Thymus (tissue), 11 donors: Measurements from ENCODE around the gene KCNK16. TPM values are rescaled to one million over a fixed set of nuclear protein-coding genes. Genes with fewer than 3 reads are reported as not detected.
A peak's percentile ranks its signal among the peaks of the same experiment; 100 is the strongest.

Experiments
- DNase-seq, 9 donors: peaks; one replicate each; pipeline ENCODE4 v3.0.0-alpha.2; 2013; ENCODE audit warnings: low spot score in 9 of 9, low read depth in 6 of 9, missing footprints in 1 of 9
- H3K27ac ChIP-seq, 2 donors: one replicate each; pipeline ENCODE4 v1.5.1; 2013; ENCODE audit warnings: control low read depth in 1 of 2, low read depth in 1 of 2, low read length in 1 of 2, mild to moderate bottlenecking in 1 of 2, moderate library complexity in 1 of 2
- H3K27me3 ChIP-seq, 2 donors: one replicate each; pipeline ENCODE4 v1.5.1; 2013; ENCODE audit warnings: low read length in 1 of 2; ENCODE audit not compliant: control insufficient read depth in 2 of 2, insufficient read depth in 1 of 2
- H3K36me3 ChIP-seq, 2 donors: one replicate each; pipeline ENCODE4 v1.5.1; 2013; ENCODE audit warnings: low read length in 1 of 2, mild to moderate bottlenecking in 1 of 2, moderate library complexity in 1 of 2; ENCODE audit not compliant: control insufficient read depth in 2 of 2, insufficient read depth in 2 of 2
- H3K4me1 ChIP-seq, 2 donors: one replicate each; pipeline ENCODE4 v1.5.1; 2013; ENCODE audit warnings: low read length in 2 of 2; ENCODE audit not compliant: control insufficient read depth in 2 of 2, insufficient read depth in 2 of 2
- H3K4me3 ChIP-seq, 2 donors: one replicate each; pipeline ENCODE4 v1.5.1; 2013; ENCODE audit warnings: low read length in 2 of 2, control low read depth in 1 of 2, mild to moderate bottlenecking in 1 of 2
- H3K9me3 ChIP-seq, 2 donors: one replicate each; pipeline ENCODE4 v1.5.1; 2013; ENCODE audit warnings: low read length in 1 of 2, mild to moderate bottlenecking in 1 of 2; ENCODE audit not compliant: control insufficient read depth in 2 of 2, insufficient read depth in 1 of 2
- WGBS: extraction: QIAGEN DNeasy Blood & Tissue Kit; methylation state at CpG from one replicate; pipeline ENCODE4 v1.1.7; 2013; 5-methylcytosine and 5-hydroxymethylcytosine counted together
- polyA plus RNA-seq: library from polyadenylated mRNA; stranded (reverse); fragments of 200-250 nt; gene quantifications from one replicate; pipeline ENCODE4 v1.2.3, GENCODE V29; 2013
- total RNA-seq: library from RNA; stranded (reverse); fragments of 120-200 nt; gene quantifications from one replicate; pipeline ENCODE4 v1.2.4, GENCODE V29; 2013
- donor health status: healthy.

Gene KCNK16
- total and polyA plus RNA-seq, 2 donors = 0.07 TPM; not detected in 1

DNA sequence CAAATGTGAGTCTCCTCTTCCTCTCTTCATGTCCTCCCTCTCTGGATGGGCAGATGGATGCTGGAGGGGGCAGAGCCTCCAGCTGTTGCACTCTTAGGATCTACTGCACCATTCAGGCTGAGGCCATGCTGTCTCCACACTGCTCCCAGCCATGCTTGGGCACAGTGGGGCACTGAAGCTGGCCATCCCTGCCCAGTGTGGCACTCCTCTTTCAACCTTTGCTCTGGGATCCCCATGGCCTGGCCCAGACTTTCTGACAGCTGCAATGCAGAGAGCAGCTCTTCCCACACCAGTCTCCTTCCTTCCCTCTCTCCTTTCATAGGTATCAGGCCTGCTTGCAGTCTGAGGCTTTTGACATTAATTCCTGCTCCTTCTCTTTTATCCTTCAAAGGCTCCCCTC lies 17.6 kb downstream of the KCNK16 start:
- Histone ChIP-seq H3K27me3 (no peaks in the 10 kb centered on the region), H3K4me3 (no peak overlapping the region), H3K27ac (no peak overlapping the region), H3K9me3 (no peaks in the 10 kb centered on the region), H3K4me1 (peaks cover 6 to 7% of the 10 kb centered on the region in 2 donors), H3K36me3 (no peaks in the 10 kb centered on the region)
- no peak for DNase-seq

DNA sequence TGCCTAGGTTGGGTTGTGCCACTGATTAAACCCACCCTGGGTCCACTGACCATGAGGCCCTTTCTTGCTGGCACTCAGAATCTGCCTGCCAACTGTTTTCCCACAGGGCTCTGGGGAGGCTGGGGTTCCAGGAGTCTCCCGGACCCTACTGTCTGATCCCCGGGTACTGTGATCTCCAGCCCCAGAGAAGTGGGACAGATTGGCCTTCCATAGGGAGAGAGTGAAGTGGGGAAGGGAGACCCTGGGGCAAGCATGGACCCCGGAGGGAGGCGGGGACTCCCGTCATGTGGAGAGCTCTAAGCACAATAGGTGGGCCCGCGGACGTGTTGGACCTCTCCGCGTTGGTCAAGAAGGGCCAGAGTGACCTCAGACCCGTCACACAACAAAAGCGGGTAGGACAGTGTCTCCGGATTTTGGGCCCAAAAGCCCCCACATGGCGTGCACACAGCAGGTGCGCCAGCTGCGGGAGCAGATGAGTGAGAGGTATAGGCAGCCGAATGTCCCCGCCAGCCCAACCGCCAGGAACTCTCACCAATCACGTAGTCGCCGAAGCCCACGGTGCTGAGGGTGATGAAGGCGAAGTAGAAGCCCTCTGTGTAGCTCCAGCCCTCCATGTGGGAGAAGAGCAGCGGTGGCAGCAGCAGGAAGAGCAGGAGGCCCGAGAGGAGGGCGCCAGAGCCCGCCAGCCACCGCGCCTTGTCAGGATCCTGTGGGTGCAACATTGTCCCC lies 18.9 kb downstream of the KCNK16 start:
- no peaks in the 10 kb centered on the region for H3K27me3 ChIP-seq
- no peak overlapping the region for H3K27ac ChIP-seq
- peaks cover 6 to 7% of the 10 kb centered on the region in 2 donors for H3K4me1 ChIP-seq
- H3K36me3 ChIP-seq = no peaks in the 10 kb centered on the region
- H3K9me3 ChIP-seq = no peaks in the 10 kb centered on the region
- no peak for DNase-seq
- WGBS = 91% methylated on average over 30 of the region's 30 CpGs
- H3K4me3 ChIP-seq = no peak overlapping the region

DNA sequence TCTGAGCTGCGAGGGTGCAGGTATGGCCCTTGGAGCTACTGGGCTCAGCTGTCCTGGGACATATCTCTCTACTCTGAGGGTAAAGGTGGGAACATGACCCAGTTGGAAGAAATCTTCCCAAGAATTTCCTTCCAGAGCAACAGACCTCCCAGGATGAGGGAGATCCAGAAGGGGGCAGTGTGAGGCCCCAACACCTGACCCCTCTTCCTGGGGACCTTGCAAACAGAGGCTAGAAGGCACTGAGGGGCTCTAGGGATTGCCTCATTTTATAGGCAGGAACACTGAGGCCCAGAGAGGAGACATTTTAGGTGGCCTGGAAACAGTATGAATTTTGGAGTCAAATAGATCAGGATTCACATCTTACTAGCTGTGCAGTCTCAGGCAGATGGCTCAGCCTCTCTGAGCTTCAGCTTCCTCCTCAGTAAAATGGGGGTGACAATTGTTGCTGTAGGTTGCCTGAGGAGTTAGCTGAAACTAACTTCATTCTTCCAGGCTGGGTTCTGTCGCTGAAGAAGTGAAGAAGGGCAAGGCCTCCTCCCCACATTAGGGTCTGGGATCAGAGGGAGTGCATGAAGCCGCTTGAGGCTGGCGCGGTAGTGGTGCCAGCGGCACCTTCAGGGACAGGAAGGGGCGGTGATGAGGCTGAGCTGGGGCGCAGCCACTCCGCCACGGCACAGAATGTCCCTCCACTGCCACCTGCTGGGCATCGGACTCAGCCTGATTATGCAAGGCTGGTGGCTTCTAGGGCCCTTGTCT lies 19.7 kb downstream of the KCNK16 start:
- peak overlapping the region in 1 of 2 donors; percentile 11 for H3K4me3 ChIP-seq
- H3K27me3 ChIP-seq = no peaks in the 10 kb centered on the region
- peak; percentile 62 to 94 (median 85) for DNase-seq
- H3K36me3 ChIP-seq = no peaks in the 10 kb centered on the region
- WGBS = 10% methylated on average over 11 of the region's 11 CpGs
- peak overlapping the region in 1 of 2 donors; percentile 28 for H3K27ac ChIP-seq
- no peaks in the 10 kb centered on the region for H3K9me3 ChIP-seq
- peaks cover 6 to 7% of the 10 kb centered on the region in 2 donors for H3K4me1 ChIP-seq

DNA sequence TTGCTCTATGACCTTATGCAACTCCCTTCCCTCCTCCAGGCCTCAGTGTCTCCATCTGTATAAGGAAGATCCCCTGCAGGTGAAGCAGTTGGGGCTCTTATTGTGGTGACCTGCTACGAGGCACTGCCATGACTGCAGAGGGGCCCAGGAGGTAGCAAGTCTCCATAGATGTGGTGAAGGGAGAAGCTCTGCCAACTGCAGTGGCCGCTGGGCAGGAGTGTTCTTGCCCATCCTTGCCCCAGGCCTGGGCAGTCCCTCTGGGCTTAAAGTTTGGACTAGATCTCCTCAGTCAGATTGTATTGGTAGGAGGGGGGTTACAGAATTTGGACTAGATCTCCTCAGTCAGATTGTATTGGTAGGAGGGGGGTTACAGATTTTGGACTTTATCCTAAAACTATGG lies 20.5 kb downstream of the KCNK16 start:
- no peaks in the 10 kb centered on the region for H3K27me3 ChIP-seq
- H3K9me3 ChIP-seq = no peaks in the 10 kb centered on the region
- no peak overlapping the region for H3K4me3 ChIP-seq
- H3K27ac ChIP-seq = no peak overlapping the region
- DNase-seq = no peak
- peaks cover 6 to 7% of the 10 kb centered on the region in 2 donors for H3K4me1 ChIP-seq
- 97% methylated on average over 2 of the region's 2 CpGs for WGBS
- no peaks in the 10 kb centered on the region for H3K36me3 ChIP-seq

DNA sequence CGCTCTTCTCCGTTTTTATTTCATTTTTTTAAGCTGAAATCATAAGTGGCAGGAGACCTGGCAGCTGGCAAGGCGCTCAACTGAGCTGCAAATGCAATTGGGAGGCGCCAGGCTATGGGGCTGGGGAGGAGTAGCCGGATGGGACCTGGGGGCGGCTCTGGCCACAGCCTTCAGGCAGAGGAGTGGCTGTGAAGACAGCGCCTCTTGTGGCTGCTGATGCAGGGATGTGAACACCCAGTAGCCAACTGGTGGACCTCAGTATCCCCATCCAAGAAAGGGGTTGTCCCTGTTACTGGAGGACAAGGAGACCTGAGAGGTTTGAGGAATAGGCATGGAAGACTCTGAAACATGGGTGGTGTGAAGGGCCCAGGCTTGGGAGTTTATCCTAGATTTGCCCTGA lies 20.9 kb downstream of the KCNK16 start:
- no peak overlapping the region for H3K4me3 ChIP-seq
- no peaks in the 10 kb centered on the region for H3K36me3 ChIP-seq
- H3K27ac ChIP-seq = no peak overlapping the region
- 97% methylated on average over 7 of the region's 7 CpGs for WGBS
- no peaks in the 10 kb centered on the region for H3K27me3 ChIP-seq
- H3K4me1 ChIP-seq = peaks cover 6 to 7% of the 10 kb centered on the region in 2 donors
- DNase-seq = no peak
- H3K9me3 ChIP-seq = no peaks in the 10 kb centered on the region

DNA sequence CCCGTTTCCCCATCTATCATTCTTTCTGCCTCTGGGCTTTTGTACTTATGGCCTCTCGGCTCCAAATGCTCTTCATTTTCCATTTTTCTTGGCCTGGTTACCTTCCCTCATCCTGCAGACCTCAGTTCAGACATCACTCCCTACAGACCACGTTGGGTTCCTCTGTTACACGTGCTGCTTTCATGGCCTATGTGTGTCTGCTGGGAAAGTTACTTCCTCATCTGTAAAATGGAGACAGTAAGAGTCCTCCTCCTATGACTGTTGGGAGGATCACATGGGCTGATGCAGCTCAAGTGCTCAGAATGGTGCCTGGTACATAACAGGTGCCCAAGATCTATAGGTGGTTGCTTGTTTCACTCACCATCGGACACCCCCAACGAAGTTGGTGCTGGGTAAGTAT lies 21.8 kb downstream of the KCNK16 start:
- no peak for DNase-seq
- no peaks in the 10 kb centered on the region for H3K9me3 ChIP-seq
- no peaks in the 10 kb centered on the region for H3K27me3 ChIP-seq
- peaks cover 6 to 7% of the 10 kb centered on the region in 2 donors for H3K4me1 ChIP-seq
- no peak overlapping the region for H3K4me3 ChIP-seq
- 89% methylated on average over 6 of the region's 6 CpGs for WGBS
- no peak overlapping the region for H3K27ac ChIP-seq
- H3K36me3 ChIP-seq = no peaks in the 10 kb centered on the region

DNA sequence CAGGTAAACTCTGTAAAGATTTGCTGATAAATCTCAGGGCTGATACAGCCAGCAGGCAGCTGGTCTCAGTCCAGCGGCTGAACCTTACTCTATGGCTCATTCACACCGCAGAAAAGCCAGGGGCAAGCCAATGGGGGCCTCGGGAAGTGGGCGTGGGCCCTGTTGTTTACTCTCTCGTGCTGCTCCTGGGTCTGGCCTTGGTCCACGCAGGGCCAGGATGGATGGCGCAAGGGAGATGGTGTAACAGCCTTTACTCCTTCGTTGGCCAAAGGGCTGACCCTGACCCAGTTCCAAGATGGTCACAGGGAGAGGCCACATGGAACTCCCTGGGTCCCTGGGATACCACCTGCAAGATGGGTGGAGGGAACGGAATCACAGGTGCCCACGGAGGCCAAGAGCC lies 24.4 kb downstream of the KCNK16 start:
- DNase-seq = no peak
- Histone ChIP-seq H3K9me3 (no peaks in the 10 kb centered on the region), H3K27ac (no peak overlapping the region), H3K4me1 (peaks cover 5 to 6% of the 10 kb centered on the region in 2 donors), H3K27me3 (no peaks in the 10 kb centered on the region), H3K36me3 (no peaks in the 10 kb centered on the region), H3K4me3 (no peak overlapping the region)
- WGBS = 92% methylated on average over 10 of the region's 10 CpGs

DNA sequence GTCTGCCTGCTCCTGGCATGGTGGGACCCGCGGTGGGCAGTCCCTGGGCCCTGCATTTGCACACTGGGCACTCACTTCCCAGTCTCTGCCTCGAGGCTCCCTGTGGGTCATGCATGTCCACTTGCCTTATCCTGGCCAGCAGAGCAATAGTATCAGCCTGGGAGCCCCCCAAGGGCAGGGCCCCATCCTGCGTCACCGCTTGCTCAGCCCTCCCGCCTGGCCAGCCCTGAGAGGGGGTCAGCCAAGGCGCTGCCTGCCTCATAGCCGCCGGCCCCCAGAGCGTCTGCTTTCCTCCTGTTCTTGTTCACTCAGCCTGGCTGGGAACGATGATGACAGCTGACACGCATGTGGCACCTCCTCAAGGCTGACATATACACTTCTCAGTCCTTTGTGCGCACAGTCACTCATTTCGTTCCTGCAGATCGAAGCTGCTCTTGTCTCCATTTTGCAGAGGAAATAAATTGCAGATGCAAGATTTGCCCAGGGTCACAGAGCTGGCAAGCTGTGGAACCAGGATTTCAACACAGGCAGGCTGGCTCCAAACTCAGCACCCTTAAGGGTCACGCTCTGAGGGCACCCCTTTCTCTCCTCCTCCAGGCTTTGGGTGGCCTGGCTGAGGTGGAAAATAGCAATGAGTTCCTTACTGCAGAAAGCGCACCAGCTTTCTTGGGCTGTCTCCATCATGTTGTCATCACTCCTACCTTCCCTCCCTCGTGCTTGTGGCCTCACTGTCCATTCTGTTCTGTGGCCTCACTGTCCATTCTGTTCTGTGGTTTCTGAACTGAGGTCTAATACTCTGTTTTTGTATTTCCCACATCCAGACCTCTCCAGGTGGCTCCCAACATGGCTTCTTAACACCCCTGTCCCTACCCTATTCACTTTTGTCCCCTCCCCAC lies 25.5 kb downstream of the KCNK16 start:
- no peak overlapping the region for H3K4me3 ChIP-seq
- no peaks in the 10 kb centered on the region for H3K4me1 ChIP-seq
- WGBS = 89% methylated on average over 18 of the region's 18 CpGs
- H3K27ac ChIP-seq = no peak overlapping the region
- no peaks in the 10 kb centered on the region for H3K9me3 ChIP-seq
- no peaks in the 10 kb centered on the region for H3K36me3 ChIP-seq
- DNase-seq = no peak
- no peaks in the 10 kb centered on the region for H3K27me3 ChIP-seq

DNA sequence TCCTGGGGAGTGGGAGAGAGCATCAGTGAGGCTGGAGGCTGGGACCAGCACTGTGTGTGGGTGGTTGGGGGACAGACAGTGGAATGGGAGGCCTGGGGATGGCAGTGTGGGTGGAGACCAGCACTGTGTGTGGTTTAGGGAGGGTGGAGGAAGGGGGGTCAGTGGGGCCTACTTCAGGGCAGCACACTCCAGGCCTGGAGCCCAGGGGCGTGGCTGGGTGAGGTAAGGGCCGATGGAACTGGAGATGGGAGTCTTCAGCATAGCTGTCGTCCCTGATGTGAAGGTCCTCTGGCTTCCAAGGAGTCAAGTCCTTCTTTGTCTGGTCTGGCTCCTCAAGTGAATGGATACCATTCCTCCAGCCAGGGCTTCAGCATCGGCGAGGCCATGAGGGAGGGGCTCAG lies 26.9 kb downstream of the KCNK16 start:
- no peak overlapping the region for H3K27ac ChIP-seq
- DNase-seq = no peak
- H3K27me3 ChIP-seq = no peaks in the 10 kb centered on the region
- H3K9me3 ChIP-seq = no peaks in the 10 kb centered on the region
- no peaks in the 10 kb centered on the region for H3K4me1 ChIP-seq
- H3K36me3 ChIP-seq = no peaks in the 10 kb centered on the region
- 90% methylated on average over 5 of the region's 5 CpGs for WGBS
- H3K4me3 ChIP-seq = no peak overlapping the region
